ENCODE measurements around the gene ITGB7. TPM values are rescaled to one million over a fixed set of nuclear protein-coding genes. Genes with fewer than 3 reads are reported as not detected.
A peak's percentile ranks its signal among the peaks of the same experiment; 100 is the strongest.

ITGB7 gene
- total RNA-seq, 1 experiment from 2014 or later, result 1.9 TPM

DNA sequence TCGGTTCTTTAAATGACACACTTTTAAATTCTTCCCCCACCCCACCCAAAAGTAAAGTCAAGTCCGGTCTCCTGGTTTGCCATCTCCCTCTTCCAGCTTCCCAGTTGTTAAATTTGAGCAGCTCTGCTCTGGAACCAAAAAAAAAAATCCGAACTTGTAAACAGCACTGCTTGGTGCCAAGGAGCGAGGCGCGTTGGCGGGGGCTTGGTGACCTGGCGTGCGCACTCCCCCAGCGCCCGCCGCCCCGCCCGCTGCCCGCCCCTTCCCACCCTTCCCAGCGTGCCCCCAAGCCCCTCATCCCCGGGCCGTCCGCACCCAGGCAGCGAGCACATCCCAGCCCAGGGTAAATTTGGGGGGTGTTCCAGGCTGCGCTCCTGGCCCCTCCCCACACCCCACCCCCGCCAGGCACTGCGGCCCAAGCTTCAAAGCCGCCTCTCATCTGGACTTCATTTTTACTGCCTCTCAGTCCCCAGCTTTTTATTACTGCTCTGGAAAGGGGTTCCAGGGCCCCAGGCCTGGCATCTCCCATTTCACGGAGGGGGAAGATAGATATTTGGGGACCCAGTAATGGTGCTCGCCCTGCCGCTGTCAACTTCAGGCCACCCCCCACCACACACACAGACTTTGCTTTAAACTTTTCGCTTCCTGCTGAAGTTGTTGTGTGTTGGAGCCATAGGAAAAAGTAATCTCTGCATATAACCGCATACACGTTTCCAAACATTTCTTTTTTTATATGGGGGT is 11.7 kb upstream of the ITGB7 start:
- H3K27me3 ChIP-seq (ENCODE audit: low read length), result no peaks in the 10 kb centered on the region
- POLR2A ChIA-PET (ENCODE audit: unreplicated experiment), result interaction anchor here (0.6 kb wide), 1 partner anchor 31 kb away, joined by 4 read pairs; no protein-coding TSS in a partner anchor
- H3K36me3 ChIP-seq (ENCODE audit: low read depth, low read length), result peaks cover 7% of the 10 kb centered on the region; the same call in 1 of the 2 replicates
- DNase-seq (no peak), ATAC-seq (no peak)
- no peaks in the 10 kb centered on the region for H3K9me3 ChIP-seq (ENCODE audit: low read length)
- H3K79me2 ChIP-seq (ENCODE audit: low read length), result peaks cover 53% of the 10 kb centered on the region
- CTCF ChIA-PET, result interaction anchor here (0.6 to 1.2 kb wide), 2 partner anchors 40 to 47 kb away, joined by 4 read pairs; no protein-coding TSS in a partner anchor
- TF ChIP-seq, protein P1, sequence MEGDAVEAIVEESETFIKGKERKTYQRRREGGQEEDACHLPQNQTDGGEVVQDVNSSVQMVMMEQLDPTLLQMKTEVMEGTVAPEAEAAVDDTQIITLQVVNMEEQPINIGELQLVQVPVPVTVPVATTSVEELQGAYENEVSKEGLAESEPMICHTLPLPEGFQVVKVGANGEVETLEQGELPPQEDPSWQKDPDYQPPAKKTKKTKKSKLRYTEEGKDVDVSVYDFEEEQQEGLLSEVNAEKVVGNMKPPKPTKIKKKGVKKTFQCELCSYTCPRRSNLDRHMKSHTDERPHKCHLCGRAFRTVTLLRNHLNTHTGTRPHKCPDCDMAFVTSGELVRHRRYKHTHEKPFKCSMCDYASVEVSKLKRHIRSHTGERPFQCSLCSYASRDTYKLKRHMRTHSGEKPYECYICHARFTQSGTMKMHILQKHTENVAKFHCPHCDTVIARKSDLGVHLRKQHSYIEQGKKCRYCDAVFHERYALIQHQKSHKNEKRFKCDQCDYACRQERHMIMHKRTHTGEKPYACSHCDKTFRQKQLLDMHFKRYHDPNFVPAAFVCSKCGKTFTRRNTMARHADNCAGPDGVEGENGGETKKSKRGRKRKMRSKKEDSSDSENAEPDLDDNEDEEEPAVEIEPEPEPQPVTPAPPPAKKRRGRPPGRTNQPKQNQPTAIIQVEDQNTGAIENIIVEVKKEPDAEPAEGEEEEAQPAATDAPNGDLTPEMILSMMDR (conservative IDR thresholded peaks at IDR 0.05; ENCODE audit: low read depth, low read length), result no peak
- TF ChIP-seq EZH2phosphoT487 (IDR thresholded peaks at IDR 0.05; ENCODE audit: borderline replicate concordance, low read length) (no peak), EZH2 (IDR thresholded peaks at IDR 0.05; ENCODE audit: low read length, unreplicated experiment) (no peak)
- peak overlapping the region; percentile 66 for H3K9ac ChIP-seq (ENCODE audit: low read length)
- peak overlapping the region; percentile 80 for H3K4me3 ChIP-seq (ENCODE audit: low read length)
- H3K4me1 ChIP-seq (ENCODE audit: insufficient read depth, low read length), result peaks cover 42% of the 10 kb centered on the region
- H3K9me2 ChIP-seq (replicated peaks; ENCODE audit: low read length), result no peaks in the 10 kb centered on the region
- H3K27ac ChIP-seq (ENCODE audit: low read length), result peak overlapping the region; percentile 53
- no peaks in the 10 kb centered on the region for H4K20me1 ChIP-seq (ENCODE audit: low read length)
- no TSS peak for BruUV-seq (replicated peaks)
- peak overlapping the region; percentile 93 for H3K4me2 ChIP-seq (ENCODE audit: low read length)
- intact Hi-C loops (cut with micrococcal nuclease), result no loop called here
- H2AFZ ChIP-seq (ENCODE audit: low read length), result peak overlapping the region; percentile 58
- H3F3A ChIP-seq (ENCODE audit: low read length, unreplicated experiment), result no peaks in the 10 kb centered on the region

DNA sequence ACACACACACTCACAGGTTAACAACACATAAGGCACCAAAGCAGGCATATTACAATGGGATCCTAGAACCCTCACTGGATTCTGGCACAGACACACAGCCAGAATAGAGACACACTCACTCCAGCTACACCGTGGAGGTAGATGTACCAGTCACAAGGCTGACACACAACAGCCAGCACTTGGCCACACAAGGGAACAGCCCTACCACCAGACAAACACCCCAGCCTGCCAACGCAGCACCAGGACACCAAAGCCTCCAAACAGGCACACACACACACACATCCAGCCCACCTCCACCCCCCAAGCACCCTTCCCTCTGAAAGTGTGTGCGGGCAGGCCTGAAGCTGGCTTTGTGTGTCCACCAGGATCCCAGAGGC is 10.9 kb upstream of the ITGB7 start:
- Histone ChIP-seq H3K4me3 (ENCODE audit: low read length) (peak overlapping the region; percentile 80), H3K4me1 (ENCODE audit: insufficient read depth, low read length) (peaks cover 42% of the 10 kb centered on the region), H3K27me3 (ENCODE audit: low read length) (no peaks in the 10 kb centered on the region), H2AFZ (ENCODE audit: low read length) (no peak overlapping the region), H3K36me3 (ENCODE audit: low read depth, low read length) (peaks cover 14% of the 10 kb centered on the region), H3K9me3 (ENCODE audit: low read length) (no peaks in the 10 kb centered on the region), H4K20me1 (ENCODE audit: low read length) (no peaks in the 10 kb centered on the region), H3K9me2 (replicated peaks; ENCODE audit: low read length) (no peaks in the 10 kb centered on the region), H3K4me2 (ENCODE audit: low read length) (peak overlapping the region; percentile 93), H3F3A (ENCODE audit: low read length, unreplicated experiment) (no peaks in the 10 kb centered on the region), H3K79me2 (ENCODE audit: low read length) (peaks cover 51% of the 10 kb centered on the region), H3K9ac (ENCODE audit: low read length) (0 out of 2 replicates have a peak overlapping the region, but pooled peaks have one; percentile 1), H3K27ac (ENCODE audit: low read length) (peak overlapping the region; percentile 39)
- ATAC-seq (no peak), DNase-seq (no peak)
- POLR2A ChIA-PET (ENCODE audit: unreplicated experiment), result interaction anchor here (0.6 kb wide), 1 partner anchor 30 kb away, joined by 4 read pairs; no protein-coding TSS in a partner anchor
- CTCF ChIA-PET, result interaction anchor here (1.2 kb wide), 1 partner anchor 48 kb away, joined by 4 read pairs; no protein-coding TSS in a partner anchor
- intact Hi-C loops (cut with micrococcal nuclease), result no loop called here
- BruUV-seq (replicated peaks), result no TSS peak
- TF ChIP-seq, protein P1 (conservative IDR thresholded peaks at IDR 0.05; ENCODE audit: low read depth, low read length), result no peak
- TF ChIP-seq EZH2phosphoT487 (IDR thresholded peaks at IDR 0.05; ENCODE audit: borderline replicate concordance, low read length) (no peak), EZH2 (IDR thresholded peaks at IDR 0.05; ENCODE audit: low read length, unreplicated experiment) (no peak)
